GM12872 (cell line): ENCODE measurements around the gene MATCAP1.

Experiments used
- CTCF ChIP-seq: IDR thresholded peaks from 3 replicates; pipeline ENCODE4 v1.5.1; 2011; ENCODE audit warnings: low read depth, mild to moderate bottlenecking, low read length, moderate library complexity; ENCODE audit not compliant: insufficient read depth

Gene MATCAP1

GRCh38 chr16:67192781-67193361 is 9.1 kb upstream of the MATCAP1 start:
- no peak for TF ChIP-seq CTCF

- no peak for TF ChIP-seq CTCF
Observed at GRCh38 chr16:67191995-67192681, 8.4 kb upstream of the MATCAP1 start, which contains the start of gene E2F4. Gene E2F4, plus strand, starts transcription at chr16:67192155. Its CDS starts 73 bp downstream, at chr16:67192228.

- no peak for TF ChIP-seq CTCF
Observed at GRCh38 chr16:67191411-67191994, 7.7 kb upstream of the MATCAP1 start.

- no peak for TF ChIP-seq CTCF
Observed at GRCh38 chr16:67190448-67191399, 7.0 kb upstream of the MATCAP1 start.

GRCh38 chr16:67190041-67190440 is 6.3 kb upstream of the MATCAP1 start, which contains the start of gene EXOC3L1:
Gene EXOC3L1, minus strand, starts transcription at chr16:67190136. Its CDS starts 460 bp downstream, at chr16:67189676.
- no peak for TF ChIP-seq CTCF

GRCh38 chr16:67188798-67189197 is 5.0 kb upstream of the MATCAP1 start:
- TF ChIP-seq CTCF = no peak

GRCh38 chr16:67188323-67188722 is 4.6 kb upstream of the MATCAP1 start:
- TF ChIP-seq CTCF = no peak
